GM19395 (cell line): ENCODE data around the gene UBA52.

Experiments
- ATAC-seq: cut with Tn5 transposase; IDR thresholded peaks from one replicate; pipeline ENCODE4 v1.9.1; 2021; ENCODE audit warnings: mild to moderate bottlenecking, moderate library complexity; ENCODE audit not compliant: unreplicated experiment

Gene UBA52

GRCh38 chr19:18607226-18608101, 35.8 kb downstream of the UBA52 start:
- no peak for ATAC-seq

- ATAC-seq, result no peak
Measured at GRCh38 chr19:18608102-18608804, 36.6 kb downstream of the UBA52 start.

- no peak for ATAC-seq
Measured at GRCh38 chr19:18608805-18609716, 37.4 kb downstream of the UBA52 start.

DNA sequence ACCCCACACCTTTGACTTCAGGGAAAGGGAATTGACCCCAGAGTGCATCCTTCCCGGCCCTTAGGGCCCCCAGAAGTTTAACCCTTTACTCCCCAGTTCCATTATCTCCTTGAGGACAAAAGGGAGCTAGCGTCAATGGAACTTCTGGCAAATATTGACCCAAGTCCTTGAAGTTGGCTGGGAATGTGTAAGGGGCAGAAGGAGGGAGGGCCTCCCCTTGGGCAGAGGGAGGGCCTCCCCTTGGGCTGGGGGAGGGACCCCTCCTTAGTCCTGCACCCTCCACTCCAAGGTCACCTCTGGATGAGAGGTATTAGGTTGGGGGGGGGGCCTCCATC, 38.0 kb downstream of the UBA52 start:
- ATAC-seq, result no peak

DNA sequence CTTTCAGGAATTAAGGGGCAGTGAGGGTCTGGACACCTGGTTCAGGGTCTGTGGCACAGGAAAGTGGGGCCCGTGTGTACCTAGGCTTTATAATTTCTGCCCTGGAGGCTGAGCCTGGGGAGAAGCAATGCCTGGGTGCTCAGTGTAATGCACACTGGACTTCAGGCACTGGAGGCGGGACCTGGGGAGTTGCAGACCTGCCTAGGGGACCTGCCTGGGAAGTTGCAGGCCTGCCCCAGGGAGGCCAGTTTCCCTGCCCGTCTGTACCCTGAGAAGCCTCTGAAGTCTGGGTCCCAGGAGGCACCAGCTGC, 38.5 kb downstream of the UBA52 start:
- ATAC-seq, result no peak

GRCh38 chr19:18610556-18611326, 39.1 kb downstream of the UBA52 start:
- no peak for ATAC-seq

DNA sequence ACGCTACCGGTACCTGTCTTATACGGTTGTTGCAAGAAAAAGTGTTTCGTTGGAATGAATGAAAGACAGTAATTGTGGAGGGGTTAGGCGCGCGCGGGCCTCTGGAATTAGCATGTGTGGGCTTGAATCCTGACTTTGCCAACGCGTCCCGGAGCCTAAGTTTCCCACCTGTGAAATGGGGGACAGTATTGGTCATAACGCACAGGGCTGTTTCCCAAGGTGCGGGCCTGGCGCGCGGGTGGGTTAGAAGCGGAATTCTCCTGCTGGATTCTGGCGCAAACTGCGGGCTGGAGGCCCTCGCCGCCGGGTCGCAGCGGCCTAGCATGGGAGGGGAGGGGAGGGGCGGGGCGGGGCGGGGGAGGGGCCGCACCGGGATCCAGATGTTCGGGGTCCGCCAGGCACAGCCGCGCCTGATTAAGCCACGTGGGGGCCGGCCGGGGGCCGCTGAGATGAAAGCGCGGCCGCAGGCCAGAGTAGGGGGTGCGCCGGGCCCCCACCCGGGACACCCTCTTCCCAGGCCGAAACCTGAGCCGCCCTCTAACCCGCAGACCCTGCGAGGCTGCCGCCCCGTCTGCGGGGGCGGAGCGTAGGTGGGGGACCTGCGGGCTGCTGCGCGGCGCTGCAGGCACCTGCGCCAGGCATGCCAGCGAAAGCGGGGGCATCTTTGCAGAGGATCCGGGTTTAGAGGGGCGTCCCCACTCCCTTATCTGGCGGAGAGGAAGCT, 39.8 kb downstream of the UBA52 start:
- ATAC-seq, result no peak

DNA sequence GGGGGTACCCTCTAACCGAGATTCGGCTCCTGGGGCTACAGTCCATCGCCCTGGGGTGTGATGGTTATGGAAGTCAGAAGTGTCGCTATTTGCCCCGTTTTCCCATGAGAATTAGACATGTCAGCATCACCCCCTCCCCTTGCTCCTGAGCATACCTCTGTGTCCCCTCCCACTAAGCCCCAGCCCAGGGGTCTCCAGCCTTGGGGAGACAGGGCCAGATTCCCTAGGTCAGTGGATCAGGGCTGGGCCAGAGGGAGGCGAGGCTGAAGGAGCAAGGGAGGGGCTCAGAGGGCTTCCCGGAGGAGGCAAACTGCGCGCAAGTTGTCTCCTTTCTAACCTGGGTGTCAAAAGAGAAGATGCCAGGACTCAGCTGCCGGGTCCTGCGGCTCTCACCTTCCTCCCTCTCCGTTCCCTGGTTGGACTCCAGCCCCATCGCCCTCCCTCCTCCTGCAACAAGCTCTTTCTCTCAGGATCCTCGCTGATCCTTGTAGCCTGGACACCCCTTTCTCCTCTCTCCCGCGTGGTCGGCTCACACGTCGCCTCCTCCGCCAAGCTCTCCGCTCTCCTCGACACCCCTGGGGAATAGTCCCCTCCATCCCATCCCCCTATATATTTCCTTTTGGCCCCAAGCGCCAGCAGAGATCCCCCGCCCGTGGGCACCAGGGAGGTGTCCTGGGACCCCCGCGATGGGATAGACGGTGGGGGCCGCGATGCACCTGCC, 40.6 kb downstream of the UBA52 start:
- no peak for ATAC-seq

DNA sequence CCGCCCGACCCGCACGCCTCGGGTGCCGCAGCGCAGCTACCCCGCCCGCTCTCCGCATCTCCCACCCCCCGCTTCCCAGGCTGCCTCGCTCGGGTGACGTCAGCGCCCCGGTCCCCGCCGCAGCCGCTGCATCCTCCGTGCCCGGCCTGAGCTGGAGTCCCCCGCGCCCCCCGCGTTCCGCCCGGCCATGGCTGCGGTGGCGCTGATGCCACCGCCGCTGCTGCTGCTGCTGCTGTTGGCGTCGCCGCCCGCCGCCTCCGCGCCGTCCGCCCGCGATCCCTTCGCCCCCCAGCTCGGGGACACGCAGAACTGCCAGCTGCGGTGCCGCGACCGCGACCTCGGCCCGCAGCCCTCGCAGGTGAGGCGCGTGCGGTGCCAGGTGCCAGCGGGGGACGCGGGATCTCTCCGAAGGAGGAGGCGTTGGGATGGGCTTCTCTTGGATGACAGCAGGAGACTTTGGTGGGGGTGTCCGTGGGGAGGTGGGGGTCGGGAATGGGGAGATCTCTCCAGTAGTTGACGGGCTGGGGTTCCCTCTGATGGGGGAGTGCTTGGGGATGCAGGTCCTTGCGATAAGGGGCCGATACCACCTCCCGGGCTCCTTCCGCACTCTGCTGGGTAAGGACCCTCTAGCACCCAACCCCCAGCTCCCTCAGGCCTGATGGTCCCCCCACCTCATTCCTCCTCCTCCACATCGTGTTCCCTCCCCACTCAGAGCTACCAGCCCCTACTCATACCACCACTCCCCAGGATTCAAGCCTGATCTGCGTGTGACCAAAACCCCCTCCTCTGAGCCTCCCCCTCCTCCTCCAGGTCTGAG, 41.3 kb downstream of the UBA52 start, which contains the start of gene TMEM59L:
Gene TMEM59L, plus strand, starts transcription at position 99 of the 817 bp plus-strand sequence. Its CDS starts 89 bp downstream, at position 188.
- no peak for ATAC-seq

DNA sequence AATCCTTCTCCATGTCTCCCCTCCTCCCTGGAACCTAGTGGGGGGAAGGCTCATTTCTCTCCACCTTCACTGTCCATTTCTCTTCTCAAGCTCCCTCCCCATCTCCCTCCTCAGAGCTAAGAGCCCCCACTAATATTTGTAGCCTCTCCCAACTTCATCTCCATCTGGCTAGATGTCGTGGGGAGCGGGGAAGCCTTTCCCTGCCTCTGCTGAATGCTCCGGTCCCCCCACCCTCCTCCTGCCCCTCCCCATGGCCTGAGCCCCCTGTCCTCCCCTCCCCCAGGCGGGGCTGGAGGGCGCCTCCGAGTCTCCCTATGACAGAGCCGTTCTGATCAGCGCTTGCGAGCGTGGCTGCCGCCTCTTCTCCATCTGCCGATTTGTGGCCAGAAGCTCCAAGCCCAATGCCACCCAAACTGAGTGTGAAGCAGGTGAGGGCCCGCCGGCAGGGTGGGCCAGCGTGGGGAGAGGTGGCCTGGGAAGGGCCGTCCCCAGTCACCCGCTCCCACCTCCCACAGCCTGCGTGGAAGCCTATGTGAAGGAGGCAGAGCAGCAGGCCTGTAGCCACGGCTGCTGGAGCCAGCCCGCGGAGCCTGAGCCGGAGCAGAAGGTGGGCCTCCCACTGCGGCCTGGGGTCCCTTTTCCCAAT, 42.1 kb downstream of the UBA52 start:
- ATAC-seq, result no peak

- no peak for ATAC-seq
Measured at GRCh38 chr19:18616023-18616422, 44.4 kb downstream of the UBA52 start.

DNA sequence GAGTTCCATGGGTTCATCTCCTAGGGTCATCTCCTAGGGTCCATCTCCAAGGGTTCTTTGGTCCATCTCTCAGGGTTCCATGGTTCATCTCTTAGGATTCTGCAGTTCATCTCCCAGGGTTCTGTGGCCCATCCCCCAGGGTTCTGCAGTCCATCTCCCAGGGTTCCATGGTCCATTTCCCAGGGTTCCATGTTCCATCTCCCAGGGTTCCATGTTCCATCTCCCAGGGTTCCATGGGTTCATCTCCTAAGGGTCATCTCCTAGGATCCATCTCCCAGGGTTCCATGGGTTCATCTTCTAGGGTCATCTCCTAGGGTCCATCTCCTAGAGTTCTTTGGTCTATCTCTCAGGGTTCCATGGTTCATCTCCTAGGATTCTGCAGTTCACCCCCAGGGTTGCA, 45.9 kb downstream of the UBA52 start:
- no peak for ATAC-seq

DNA sequence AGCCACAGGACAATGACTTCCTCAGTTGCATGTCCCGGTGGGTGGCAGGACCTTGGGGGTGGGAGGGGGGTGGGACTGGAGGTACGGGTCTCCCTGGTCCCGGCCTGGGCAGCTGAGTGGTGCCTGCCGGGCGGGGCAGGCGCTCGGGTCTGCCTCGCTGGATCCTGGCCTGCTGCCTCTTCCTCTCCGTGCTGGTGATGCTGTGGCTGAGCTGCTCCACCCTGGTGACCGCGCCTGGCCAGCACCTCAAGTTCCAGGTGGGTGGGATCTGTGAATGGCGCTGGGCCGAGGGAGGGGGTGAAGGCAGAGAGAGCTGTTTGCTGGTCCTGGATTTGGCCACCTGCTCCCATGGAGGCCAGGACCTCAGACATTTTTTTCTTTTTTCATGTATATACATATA, 46.6 kb downstream of the UBA52 start:
- ATAC-seq, result no peak

DNA sequence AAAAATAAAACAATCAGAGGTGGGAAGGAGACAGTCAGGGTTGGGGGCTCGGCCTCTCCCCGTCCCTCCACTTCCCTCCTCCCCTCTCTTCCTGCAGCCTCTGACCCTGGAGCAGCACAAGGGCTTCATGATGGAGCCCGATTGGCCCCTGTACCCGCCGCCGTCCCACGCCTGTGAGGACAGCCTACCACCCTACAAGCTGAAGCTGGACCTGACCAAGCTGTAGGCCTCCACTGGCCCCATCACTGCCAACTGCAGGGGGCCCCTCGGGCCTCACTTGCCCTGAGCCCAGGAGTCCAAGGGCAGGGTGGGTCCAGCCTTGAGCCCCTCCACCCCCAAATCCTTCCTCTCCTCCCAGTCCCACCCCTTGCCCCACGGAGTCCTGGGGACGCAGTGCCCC, 48.7 kb downstream of the UBA52 start:
- ATAC-seq, result no peak

DNA sequence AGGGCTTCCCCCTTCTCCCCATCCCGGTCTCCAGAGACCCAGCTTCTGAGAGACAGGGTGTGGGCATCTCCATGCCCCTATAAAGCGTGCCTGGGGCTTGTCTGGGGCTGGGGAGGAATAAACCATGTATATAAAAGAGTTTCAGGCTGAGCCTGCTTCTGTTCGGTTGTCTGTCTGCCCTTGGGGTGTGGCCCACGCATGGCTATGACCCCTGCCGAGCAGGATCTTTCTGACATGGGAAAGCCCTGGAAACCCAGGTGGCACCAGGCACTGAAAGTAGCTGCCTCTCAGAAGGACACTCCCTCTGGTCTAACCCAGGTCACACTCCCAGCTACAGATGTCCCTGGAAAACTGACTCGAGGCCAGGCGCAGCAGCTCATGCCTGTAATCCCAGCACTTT, 49.2 kb downstream of the UBA52 start:
- ATAC-seq, result no peak

DNA sequence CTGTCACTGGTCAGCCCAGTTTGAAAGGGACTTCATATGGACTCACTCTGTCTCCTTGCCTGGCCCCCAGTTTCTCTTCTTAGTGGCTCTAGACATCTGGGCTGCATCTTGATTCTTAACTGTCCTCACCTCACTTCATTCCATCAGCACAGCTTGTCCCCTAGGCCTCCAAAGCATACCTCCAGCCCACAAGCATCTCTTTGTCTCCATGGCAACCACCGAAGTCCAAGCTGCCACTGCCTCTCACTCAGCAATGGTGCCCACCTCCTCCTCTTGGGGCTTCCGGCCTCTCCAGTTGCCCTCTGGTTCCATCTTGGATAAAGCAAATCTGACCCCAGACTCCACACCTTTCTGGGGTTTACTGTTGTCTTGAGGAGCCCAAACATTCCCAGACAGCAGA, 55.2 kb downstream of the UBA52 start:
- ATAC-seq, result no peak
